GM23338 (cell line): ENCODE data around the gene M1AP. TPM values are rescaled to one million over a fixed set of nuclear protein-coding genes. Genes with fewer than 3 reads are reported as not detected.

Experiments
- ATAC-seq: fragments of 200-7000 bp; cut with Tn5 transposase; 3 replicates; pipeline ENCODE4 v1.9.1; 2020
- DNase-seq: peaks from one replicate; pipeline ENCODE4 v3.0.0-alpha.2; 2015; ENCODE audit warnings: low spot score
- H2AFZ ChIP-seq: fragments of 200-600 bp; sonication (generic); 2 replicates; pipeline ENCODE4 v1.8.0; 2016; ENCODE audit warnings: antibody characterized with exemption, mild to moderate bottlenecking, moderate library complexity
- H3F3A ChIP-seq: fragments of 200-600 bp; sonication (generic); replicated peaks from 2 replicates; pipeline ENCODE4 v1.8.0; 2017; ENCODE audit warnings: antibody characterized with exemption, mixed run types, low read depth
- H3K27ac ChIP-seq: fragments of 200-600 bp; sonication (generic); 2 replicates; pipeline ENCODE4 v1.6.1; 2016; ENCODE audit warnings: low read depth
- H3K27me3 ChIP-seq: fragments of 200-600 bp; sonication (generic); 2 replicates; pipeline ENCODE4 v1.8.0; 2016; ENCODE audit warnings: mild to moderate bottlenecking, mixed run types, moderate library complexity; ENCODE audit not compliant: insufficient read depth
- H3K36me3 ChIP-seq: fragments of 200-600 bp; sonication (generic); 2 replicates; pipeline ENCODE4 v1.8.0; 2016; ENCODE audit warnings: mild to moderate bottlenecking; ENCODE audit not compliant: insufficient read depth
- H3K4me1 ChIP-seq: fragments of 200-600 bp; sonication (generic); 2 replicates; pipeline ENCODE4 v1.8.0; 2016; ENCODE audit warnings: mild to moderate bottlenecking, moderate library complexity; ENCODE audit not compliant: insufficient read depth
- H3K4me2 ChIP-seq: fragments of 200-600 bp; sonication (generic); 2 replicates; pipeline ENCODE4 v1.7.1; 2017; ENCODE audit warnings: mixed run types
- H3K4me3 ChIP-seq: fragments of 200-600 bp; sonication (generic); 2 replicates; pipeline ENCODE4 v1.6.1; 2016; ENCODE audit warnings: mixed run types
- H3K79me2 ChIP-seq: fragments of 200-600 bp; sonication (generic); replicated peaks from 2 replicates; pipeline ENCODE4 v1.8.0; 2017; ENCODE audit warnings: mild to moderate bottlenecking; ENCODE audit not compliant: insufficient read depth
- H3K9me2 ChIP-seq: fragments of 200-600 bp; sonication (generic); 2 replicates; pipeline ENCODE4 v1.8.0; 2017; ENCODE audit not compliant: insufficient read depth
- H4K20me1 ChIP-seq: fragments of 200-600 bp; sonication (generic); replicated peaks from 2 replicates; pipeline ENCODE4 v1.8.0; 2017; ENCODE audit warnings: mild to moderate bottlenecking; ENCODE audit not compliant: insufficient read depth
- H3K27ac Mint-ChIP-seq: 2 replicates; pipeline ENCODE4 v1.8.0; 2020; ENCODE audit warnings: inconsistent platforms, mild to moderate bottlenecking, moderate library complexity, mixed read lengths
- H3K27me3 Mint-ChIP-seq: 3 replicates; pipeline ENCODE4 v1.8.0; 2022; ENCODE audit warnings: low read depth, mild to moderate bottlenecking, moderate library complexity, mixed read lengths, inconsistent platforms; ENCODE audit not compliant: insufficient read depth, poor library complexity
- H3K36me3 Mint-ChIP-seq: 3 replicates; pipeline ENCODE4 v1.8.0; 2021; ENCODE audit warnings: low read depth, mild to moderate bottlenecking, inconsistent platforms, moderate library complexity, mixed read lengths
- H3K4me1 Mint-ChIP-seq: 3 replicates; pipeline ENCODE4 v1.8.0; 2020; ENCODE audit warnings: mild to moderate bottlenecking, inconsistent platforms, mixed read lengths
- H3K4me3 Mint-ChIP-seq: 3 replicates; pipeline ENCODE4 v1.8.0; 2021; ENCODE audit warnings: moderate library complexity, mild to moderate bottlenecking, inconsistent platforms, mixed read lengths
- H3K9me3 Mint-ChIP-seq: 3 replicates; pipeline ENCODE4 v1.8.0; 2020; ENCODE audit warnings: moderate library complexity, mild to moderate bottlenecking, inconsistent platforms, mixed read lengths
- CREB1 ChIP-seq: fragments of 250-450 bp; sonication (Bioruptor Pico); IDR thresholded peaks from 2 replicates; pipeline ENCODE4 v1.5.0; 2020; ENCODE audit warnings: low read depth, mild to moderate bottlenecking, moderate library complexity
- CTCF ChIP-seq, 2 experiments: fragments of 200-600 bp in 1 of 2; sonication (generic) in 1 of 2; conservative IDR thresholded peaks; 2 replicates each; pipeline versions ENCODE4 v1.5.1 to v1.6.1; 2016 to 2017; ENCODE audit warnings: antibody characterized with exemption in 2 of 2, low read depth in 2 of 2, mild to moderate bottlenecking in 2 of 2, moderate library complexity in 1 of 2
- EZH2 ChIP-seq: fragments of 200-600 bp; sonication (generic); IDR thresholded peaks from one replicate; pipeline ENCODE4 v1.8.0; 2017; ENCODE audit warnings: antibody characterized with exemption, mild to moderate bottlenecking, low read depth; ENCODE audit not compliant: unreplicated experiment
- EZH2phosphoT487 ChIP-seq: fragments of 200-600 bp; sonication (generic); IDR thresholded peaks from one replicate; pipeline ENCODE4 v1.8.1; 2018; ENCODE audit warnings: antibody characterized with exemption; ENCODE audit not compliant: unreplicated experiment
- JUNB ChIP-seq: IDR thresholded peaks from one replicate; pipeline ENCODE4 v1.6.1; 2016; ENCODE audit warnings: antibody characterized with exemption; ENCODE audit not compliant: unreplicated experiment
- NANOG ChIP-seq: IDR thresholded peaks from 2 replicates; pipeline ENCODE4 v1.6.1; 2016; ENCODE audit warnings: antibody characterized with exemption, borderline replicate concordance
- POLR2AphosphoS5 ChIP-seq: IDR thresholded peaks from 2 replicates; pipeline ENCODE4 v1.6.1; 2016; ENCODE audit warnings: antibody characterized with exemption, low read depth
- STAT1 ChIP-seq: IDR thresholded peaks from one replicate; pipeline ENCODE4 v1.6.1; 2016; ENCODE audit warnings: antibody characterized with exemption; ENCODE audit not compliant: unreplicated experiment
- ZNF114 ChIP-seq: fragments of 250-450 bp; sonication (Bioruptor Pico); IDR thresholded peaks from 2 replicates; pipeline ENCODE4 v1.5.0; 2020; ENCODE audit warnings: mild to moderate bottlenecking, moderate library complexity
- ZNF331 ChIP-seq: fragments of 250-450 bp; sonication (Bioruptor Pico); IDR thresholded peaks from 2 replicates; pipeline ENCODE4 v1.5.0; 2020; ENCODE audit warnings: low read depth, mild to moderate bottlenecking, moderate library complexity
- ZNF462 ChIP-seq: fragments of 250-450 bp; sonication (Bioruptor Pico); IDR thresholded peaks from 2 replicates; pipeline ENCODE4 v1.5.0; 2020; ENCODE audit warnings: mild to moderate bottlenecking, moderate library complexity
- polyA plus RNA-seq: library from polyadenylated mRNA; unstranded; fragments of >200 nt; fragmentation: Nextera tagmentation; extraction: Ambion mirVana; gene quantifications from 2 replicates; pipeline ENCODE4 v1.2.1, GENCODE V29; 2016
- total RNA-seq: library from RNA; depleted of rRNA; stranded (reverse); fragments of >200 nt; shearing (Covaris generic); gene quantifications from 2 replicates; pipeline ENCODE4 v1.2.3, GENCODE V29; 2014

M1AP gene
- total and polyA plus RNA-seq, 2 experiments from 2014 or later, result 5.1 to 12.1 TPM

GRCh38 chr2:74620671-74621070, 27.5 kb downstream of the M1AP start (continued):
- no peak for TF ChIP-seq ZNF462 (CRISPR knock-in tag)

GRCh38 chr2:74619651-74620297, 28.4 kb downstream of the M1AP start:
- ATAC-seq (no peak), DNase-seq (no peak)
- Mint-ChIP-seq H3K4me3 (no peak overlapping the region), H3K36me3 (no peaks in the 10 kb centered on the region), H3K9me3 (no peaks in the 10 kb centered on the region), H3K27ac (no peak overlapping the region), H3K27me3 (peaks cover 2% of the 10 kb centered on the region), H3K4me1 (peaks cover 5% of the 10 kb centered on the region; the same call in 2 of the 3 replicates)
- Histone ChIP-seq H3K4me2 (no peak overlapping the region), H3K27me3 (no peaks in the 10 kb centered on the region), H3K79me2 (no peaks in the 10 kb centered on the region), H3K4me1 (no peaks in the 10 kb centered on the region), H3K36me3 (no peaks in the 10 kb centered on the region), H3F3A (no peaks in the 10 kb centered on the region), H3K4me3 (no peak overlapping the region), H3K27ac (no peak overlapping the region), H3K9me2 (no peaks in the 10 kb centered on the region), H4K20me1 (no peaks in the 10 kb centered on the region), H2AFZ (no peak overlapping the region)
- TF ChIP-seq CTCF (conservative IDR thresholded peaks at IDR 0.05; ENCODE audit: low read depth in 2 of 2) (no peak), NANOG (no peak), EZH2 (no peak), EZH2phosphoT487 (no peak), STAT1 (no peak), CREB1 (CRISPR knock-in tag) (no peak), POLR2AphosphoS5 (no peak), ZNF114 (CRISPR knock-in tag) (no peak), ZNF331 (CRISPR knock-in tag) (no peak), JUNB (no peak)
